Osteocyte (in vitro differentiated cells): ENCODE results near the gene RNF112. TPM values are rescaled to one million over a fixed set of nuclear protein-coding genes. Genes with fewer than 3 reads are reported as not detected.

Source experiments
- DNase-seq: peaks from one replicate; pipeline ENCODE4 v3.0.0; 2021; ENCODE audit warnings: mixed read lengths; ENCODE audit not compliant: unreplicated experiment; ENCODE audit errors: extremely low spot score
- H3K27ac Mint-ChIP-seq: one replicate; pipeline ENCODE4 v1.8.0; 2021; ENCODE audit warnings: mild to moderate bottlenecking, mixed read lengths; ENCODE audit not compliant: unreplicated experiment
- H3K27me3 Mint-ChIP-seq: one replicate; pipeline ENCODE4 v1.8.0; 2021; ENCODE audit warnings: mixed read lengths; ENCODE audit not compliant: unreplicated experiment
- H3K36me3 Mint-ChIP-seq: one replicate; pipeline ENCODE4 v1.8.0; 2021; ENCODE audit warnings: mixed read lengths; ENCODE audit not compliant: unreplicated experiment
- H3K4me1 Mint-ChIP-seq: one replicate; pipeline ENCODE4 v1.8.0; 2021; ENCODE audit warnings: mixed read lengths; ENCODE audit not compliant: unreplicated experiment
- H3K4me3 Mint-ChIP-seq: one replicate; pipeline ENCODE4 v1.8.0; 2021; ENCODE audit warnings: mild to moderate bottlenecking, moderate library complexity, mixed read lengths; ENCODE audit not compliant: unreplicated experiment
- H3K9me3 Mint-ChIP-seq: one replicate; pipeline ENCODE4 v1.8.0; 2021; ENCODE audit warnings: mixed read lengths; ENCODE audit not compliant: unreplicated experiment
- CTCF ChIP-seq: fragments of 200-600 bp; sonication (generic); IDR thresholded peaks from 2 replicates; pipeline ENCODE4 v1.5.0; 2021; ENCODE audit warnings: antibody characterized with exemption, mild to moderate bottlenecking, moderate library complexity
- total RNA-seq: library from RNA; stranded (reverse); gene quantifications from 2 replicates; pipeline ENCODE4 v1.2.1, GENCODE V29; 2021

The RNF112 gene
- total RNA-seq, 1 donor from 2014 or later, result 0.89 TPM

- Mint-ChIP-seq H3K9me3 (no peaks in the 10 kb centered on the region), H3K4me3 (no peak overlapping the region), H3K4me1 (peaks cover 39% of the 10 kb centered on the region), H3K36me3 (peaks cover 34% of the 10 kb centered on the region), H3K27ac (no peak overlapping the region), H3K27me3 (no peaks in the 10 kb centered on the region)
- no peak for DNase-seq
- no peak for TF ChIP-seq CTCF
These were observed 30.3 kb upstream of the RNF112 start for GRCh38 chr17:19380481-19381301.

- no peak for TF ChIP-seq CTCF
- H3K36me3 Mint-ChIP-seq, result peaks cover 34% of the 10 kb centered on the region
- DNase-seq, result no peak
- no peak overlapping the region for H3K27ac Mint-ChIP-seq
- peaks cover 42% of the 10 kb centered on the region for H3K4me1 Mint-ChIP-seq
- no peaks in the 10 kb centered on the region for H3K27me3 Mint-ChIP-seq
- no peak overlapping the region for H3K4me3 Mint-ChIP-seq
- no peaks in the 10 kb centered on the region for H3K9me3 Mint-ChIP-seq
These were observed 29.7 kb upstream of the RNF112 start for GRCh38 chr17:19381361-19381740.

GRCh38 chr17:19381741-19382444, 29.1 kb upstream of the RNF112 start:
- Mint-ChIP-seq H3K4me3 (no peak overlapping the region), H3K27ac (no peak overlapping the region), H3K4me1 (peaks cover 44% of the 10 kb centered on the region), H3K9me3 (no peaks in the 10 kb centered on the region), H3K36me3 (peaks cover 34% of the 10 kb centered on the region), H3K27me3 (no peaks in the 10 kb centered on the region)
- TF ChIP-seq CTCF, result no peak
- no peak for DNase-seq

GRCh38 chr17:19382531-19383444, 28.2 kb upstream of the RNF112 start:
- Mint-ChIP-seq H3K9me3 (no peaks in the 10 kb centered on the region), H3K27ac (no peak overlapping the region), H3K27me3 (no peaks in the 10 kb centered on the region), H3K4me3 (no peak overlapping the region), H3K36me3 (peaks cover 34% of the 10 kb centered on the region), H3K4me1 (peaks cover 48% of the 10 kb centered on the region)
- TF ChIP-seq CTCF, result no peak
- no peak for DNase-seq
